ENCODE results near the gene TENM4.

- TF ChIP-seq MAX (IDR thresholded peaks at IDR 0.05) (no peak), CTCF (IDR thresholded peaks at IDR 0.05; ENCODE audit: low read depth, low read length, missing input control) (no peak), SP1 (IDR thresholded peaks at IDR 0.05) (no peak)
Measured at GRCh38 chr11:79414644-79415317, 26.0 kb downstream of the TENM4 start.
